Measurements from ENCODE around the gene GMPPA.

Gene GMPPA

GRCh38 chr2:219552382-219553167 is 53.9 kb downstream of the GMPPA start:
- TF ChIP-seq CTCF (IDR thresholded peaks at IDR 0.05; ENCODE audit: low read depth, low read length, missing control alignments), result no peak
- peak overlapping the region; percentile 44 for H3K4me3 ChIP-seq (replicated peaks; ENCODE audit: low read depth, low read length)
- DNase-seq (ENCODE audit: extremely low read depth, low read depth), result no peak

- no peak for TF ChIP-seq CTCF (IDR thresholded peaks at IDR 0.05; ENCODE audit: low read depth, low read length, missing control alignments)
- peak overlapping the region; percentile 44 for H3K4me3 ChIP-seq (replicated peaks; ENCODE audit: low read depth, low read length)
Observed at GRCh38 chr2:219553168-219553417, 54.4 kb downstream of the GMPPA start.

GRCh38 chr2:219553463-219553963 is 54.8 kb downstream of the GMPPA start:
- no peak for DNase-seq (ENCODE audit: extremely low read depth, low read depth)
- TF ChIP-seq CTCF (IDR thresholded peaks at IDR 0.05; ENCODE audit: low read depth, low read length, missing control alignments), result no peak
- H3K4me3 ChIP-seq (replicated peaks; ENCODE audit: low read depth, low read length), result no peak overlapping the region

More at GRCh38 chr2:219553168-219553417, 54.4 kb downstream of the GMPPA start:
- no peak for DNase-seq (ENCODE audit: extremely low read depth, low read depth)

- no peak for DNase-seq (ENCODE audit: extremely low read depth, low read depth)
- TF ChIP-seq CTCF (IDR thresholded peaks at IDR 0.05; ENCODE audit: low read depth, low read length, missing control alignments), result no peak
- no peak overlapping the region for H3K4me3 ChIP-seq (replicated peaks; ENCODE audit: low read depth, low read length)
Observed at GRCh38 chr2:219554350-219554749, 55.7 kb downstream of the GMPPA start.

- no peak for DNase-seq (ENCODE audit: extremely low read depth, low read depth)
- no peak overlapping the region for H3K4me3 ChIP-seq (replicated peaks; ENCODE audit: low read depth, low read length)
- no peak for TF ChIP-seq CTCF (IDR thresholded peaks at IDR 0.05; ENCODE audit: low read depth, low read length, missing control alignments)
Observed at GRCh38 chr2:219555956-219556355, 57.3 kb downstream of the GMPPA start.

GRCh38 chr2:219556413-219556812 is 57.7 kb downstream of the GMPPA start:
- TF ChIP-seq CTCF (IDR thresholded peaks at IDR 0.05; ENCODE audit: low read depth, low read length, missing control alignments), result no peak
- H3K4me3 ChIP-seq (replicated peaks; ENCODE audit: low read depth, low read length), result no peak overlapping the region
- no peak for DNase-seq (ENCODE audit: extremely low read depth, low read depth)
